SU-DHL-6 (cell line): ENCODE measurements around the gene WNT3A.

Source experiments
- CTCF ChIP-seq: fragments of 200-600 bp; sonication (generic); IDR thresholded peaks from one replicate; pipeline ENCODE4 v1.5.1; 2017; ENCODE audit warnings: antibody characterized with exemption, mild to moderate bottlenecking, low read length, moderate library complexity; ENCODE audit not compliant: insufficient read depth, poor library complexity, severe bottlenecking
- EZH2phosphoT487 ChIP-seq: fragments of 200-600 bp; sonication (generic), shearing (Covaris generic); conservative IDR thresholded peaks from 2 replicates; pipeline ENCODE4 v1.6.1; 2018; ENCODE audit warnings: mild to moderate bottlenecking, antibody characterized with exemption, low read length, moderate library complexity, mixed read lengths

- no peak for TF ChIP-seq CTCF
- no peak for TF ChIP-seq EZH2phosphoT487
Observed at GRCh38 chr1:228064296-228064695, 57.5 kb downstream of the WNT3A start.
